ENCODE data around the gene PSMC2. TPM values are rescaled to one million over a fixed set of nuclear protein-coding genes. Genes with fewer than 3 reads are reported as not detected.

The PSMC2 gene
- total and polyA plus RNA-seq, 10 of the 15 experiments (the other 5 are each of a cell fraction or from before 2014, with no cell fraction given): 117 to 347 (median 220) TPM

- TF ChIP-seq MTA2 (IDR thresholded peaks at IDR 0.05; ENCODE audit: low read depth): peak; percentile 27; the same call in 1 of the 2 replicates
- no peak for TF ChIP-seq RCOR1 (conservative IDR thresholded peaks at IDR 0.05; ENCODE audit: low read depth, low read length)
- no peak for TF ChIP-seq ASH2L (IDR thresholded peaks at IDR 0.05; ENCODE audit: borderline replicate concordance, low read depth)
- no peak for TF ChIP-seq JUND (IDR thresholded peaks at IDR 0.05; ENCODE audit: low read depth, low read length)
- no peak for TF ChIP-seq ZBTB4 (CRISPR knock-in tag; IDR thresholded peaks at IDR 0.05)
- no peak for TF ChIP-seq ZNF592 (IDR thresholded peaks at IDR 0.05)
- TF ChIP-seq CHD4 (IDR thresholded peaks at IDR 0.05): no peak
Measured at GRCh38 chr7:103347507-103348267, at the start of gene PSMC2 (continued).
